Osteocyte (in vitro differentiated cells): ENCODE results near the gene KCNV2. TPM values are rescaled to one million over a fixed set of nuclear protein-coding genes. Genes with fewer than 3 reads are reported as not detected.

Source experiments
- DNase-seq: peaks from one replicate; pipeline ENCODE4 v3.0.0; 2021; ENCODE audit warnings: mixed read lengths; ENCODE audit not compliant: unreplicated experiment; ENCODE audit errors: extremely low spot score
- H3K27ac Mint-ChIP-seq: one replicate; pipeline ENCODE4 v1.8.0; 2021; ENCODE audit warnings: mild to moderate bottlenecking, mixed read lengths; ENCODE audit not compliant: unreplicated experiment
- H3K27me3 Mint-ChIP-seq: one replicate; pipeline ENCODE4 v1.8.0; 2021; ENCODE audit warnings: mixed read lengths; ENCODE audit not compliant: unreplicated experiment
- H3K36me3 Mint-ChIP-seq: one replicate; pipeline ENCODE4 v1.8.0; 2021; ENCODE audit warnings: mixed read lengths; ENCODE audit not compliant: unreplicated experiment
- H3K4me1 Mint-ChIP-seq: one replicate; pipeline ENCODE4 v1.8.0; 2021; ENCODE audit warnings: mixed read lengths; ENCODE audit not compliant: unreplicated experiment
- H3K4me3 Mint-ChIP-seq: one replicate; pipeline ENCODE4 v1.8.0; 2021; ENCODE audit warnings: mild to moderate bottlenecking, moderate library complexity, mixed read lengths; ENCODE audit not compliant: unreplicated experiment
- H3K9me3 Mint-ChIP-seq: one replicate; pipeline ENCODE4 v1.8.0; 2021; ENCODE audit warnings: mixed read lengths; ENCODE audit not compliant: unreplicated experiment
- total RNA-seq: library from RNA; stranded (reverse); gene quantifications from 2 replicates; pipeline ENCODE4 v1.2.1, GENCODE V29; 2021
- TF ChIP-seq, protein P1 (sequence below): fragments of 200-600 bp; sonication (generic); IDR thresholded peaks from 2 replicates; pipeline ENCODE4 v1.5.0; 2021; ENCODE audit warnings: antibody characterized with exemption, mild to moderate bottlenecking, moderate library complexity

KCNV2 gene
- total RNA-seq, 1 donor from 2014 or later, result not detected

DNA sequence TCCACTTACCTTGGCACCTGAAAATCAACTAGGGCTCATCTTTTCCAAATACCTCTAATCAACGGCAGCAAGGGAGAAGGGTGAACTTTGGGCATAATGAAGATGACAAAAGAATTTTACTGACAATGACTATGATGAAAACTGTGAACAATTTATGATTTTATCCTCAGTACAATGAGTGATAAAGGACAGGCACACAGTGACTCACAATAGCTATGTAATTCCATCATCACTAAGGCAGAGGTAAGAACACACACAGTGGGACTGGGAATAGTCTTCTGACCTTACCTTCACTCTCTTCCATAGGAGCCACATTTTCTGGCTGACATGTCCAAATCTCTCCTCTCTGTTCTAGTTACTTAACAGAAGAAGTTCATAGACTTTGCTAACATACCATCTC is 26.1 kb upstream of the KCNV2 start:
- Mint-ChIP-seq H3K27ac (no peak overlapping the region), H3K4me1 (no peaks in the 10 kb centered on the region), H3K27me3 (no peaks in the 10 kb centered on the region), H3K36me3 (no peaks in the 10 kb centered on the region), H3K9me3 (no peaks in the 10 kb centered on the region), H3K4me3 (no peak overlapping the region)
- no peak for DNase-seq
- TF ChIP-seq, protein P1, sequence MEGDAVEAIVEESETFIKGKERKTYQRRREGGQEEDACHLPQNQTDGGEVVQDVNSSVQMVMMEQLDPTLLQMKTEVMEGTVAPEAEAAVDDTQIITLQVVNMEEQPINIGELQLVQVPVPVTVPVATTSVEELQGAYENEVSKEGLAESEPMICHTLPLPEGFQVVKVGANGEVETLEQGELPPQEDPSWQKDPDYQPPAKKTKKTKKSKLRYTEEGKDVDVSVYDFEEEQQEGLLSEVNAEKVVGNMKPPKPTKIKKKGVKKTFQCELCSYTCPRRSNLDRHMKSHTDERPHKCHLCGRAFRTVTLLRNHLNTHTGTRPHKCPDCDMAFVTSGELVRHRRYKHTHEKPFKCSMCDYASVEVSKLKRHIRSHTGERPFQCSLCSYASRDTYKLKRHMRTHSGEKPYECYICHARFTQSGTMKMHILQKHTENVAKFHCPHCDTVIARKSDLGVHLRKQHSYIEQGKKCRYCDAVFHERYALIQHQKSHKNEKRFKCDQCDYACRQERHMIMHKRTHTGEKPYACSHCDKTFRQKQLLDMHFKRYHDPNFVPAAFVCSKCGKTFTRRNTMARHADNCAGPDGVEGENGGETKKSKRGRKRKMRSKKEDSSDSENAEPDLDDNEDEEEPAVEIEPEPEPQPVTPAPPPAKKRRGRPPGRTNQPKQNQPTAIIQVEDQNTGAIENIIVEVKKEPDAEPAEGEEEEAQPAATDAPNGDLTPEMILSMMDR, result no peak

- DNase-seq, result no peak
- Mint-ChIP-seq H3K4me3 (no peak overlapping the region), H3K27ac (no peak overlapping the region)
Measured at GRCh38 chr9:2691626-2692025, 25.7 kb upstream of the KCNV2 start.

DNA sequence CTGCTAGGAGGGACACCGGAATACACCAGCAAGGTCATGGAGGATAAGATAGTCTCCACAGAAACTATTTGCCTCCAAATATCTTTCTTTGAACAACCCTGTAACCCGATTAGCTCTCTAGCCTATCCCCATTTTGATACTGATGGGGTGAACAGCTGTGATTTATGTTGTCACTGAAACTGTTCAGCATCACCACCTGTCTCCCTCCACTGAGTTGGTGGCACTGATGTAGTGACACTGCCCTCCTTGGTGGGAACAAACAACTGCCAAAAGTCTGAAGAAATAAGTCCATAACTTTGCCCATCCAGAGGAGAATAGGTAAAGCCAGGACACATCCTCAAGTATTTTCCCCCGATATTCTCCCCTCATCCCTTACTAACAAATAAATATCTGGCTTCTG is 24.3 kb upstream of the KCNV2 start:
- no peak overlapping the region for H3K4me3 Mint-ChIP-seq
- no peaks in the 10 kb centered on the region for H3K27me3 Mint-ChIP-seq
- H3K27ac Mint-ChIP-seq, result no peak overlapping the region

More at GRCh38 chr9:2691626-2692025, 25.7 kb upstream of the KCNV2 start:
- Mint-ChIP-seq H3K9me3 (no peaks in the 10 kb centered on the region), H3K4me1 (no peaks in the 10 kb centered on the region), H3K36me3 (no peaks in the 10 kb centered on the region), H3K27me3 (no peaks in the 10 kb centered on the region)
- TF ChIP-seq, protein P1, result no peak

GRCh38 chr9:2697492-2697891 is 19.8 kb upstream of the KCNV2 start:
- H3K4me3 Mint-ChIP-seq, result no peak overlapping the region
- no peaks in the 10 kb centered on the region for H3K4me1 Mint-ChIP-seq
- H3K27ac Mint-ChIP-seq, result no peak overlapping the region
- no peaks in the 10 kb centered on the region for H3K27me3 Mint-ChIP-seq
- no peak for DNase-seq
- no peaks in the 10 kb centered on the region for H3K9me3 Mint-ChIP-seq
- H3K36me3 Mint-ChIP-seq, result no peaks in the 10 kb centered on the region
- TF ChIP-seq, protein P1, result no peak

More for the DNA sequence above, 24.3 kb upstream of the KCNV2 start:
- H3K36me3 Mint-ChIP-seq, result no peaks in the 10 kb centered on the region
- no peaks in the 10 kb centered on the region for H3K9me3 Mint-ChIP-seq
- no peak for DNase-seq
- TF ChIP-seq, protein P1, result no peak
- no peaks in the 10 kb centered on the region for H3K4me1 Mint-ChIP-seq

DNA sequence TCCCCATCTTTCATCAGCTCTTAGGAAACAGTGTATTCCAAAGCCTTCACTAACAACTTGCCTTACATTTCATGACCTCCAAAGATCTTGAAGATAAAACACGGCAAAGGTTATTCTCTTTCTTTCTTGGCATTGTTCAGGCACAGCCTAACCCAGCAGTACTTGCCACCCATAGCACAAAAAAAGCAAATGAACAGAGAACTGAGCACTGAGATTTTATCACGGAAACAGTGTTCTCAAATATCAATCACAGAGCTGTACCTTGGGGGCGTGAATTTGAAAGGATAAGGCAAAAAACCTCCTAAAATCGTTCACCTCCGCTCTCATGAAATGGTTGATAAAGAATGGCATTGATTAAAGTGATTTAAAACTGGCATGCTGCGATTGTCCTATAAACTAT is 16.9 kb upstream of the KCNV2 start:
- Mint-ChIP-seq H3K4me3 (no peak overlapping the region), H3K27me3 (no peaks in the 10 kb centered on the region), H3K27ac (no peak overlapping the region), H3K9me3 (no peaks in the 10 kb centered on the region), H3K4me1 (no peaks in the 10 kb centered on the region), H3K36me3 (no peaks in the 10 kb centered on the region)
- TF ChIP-seq, protein P1, result no peak
- no peak for DNase-seq
